Dermis blood vessel endothelial cell (primary cell): Measurements from ENCODE around the gene PCID2. TPM values are rescaled to one million over a fixed set of nuclear protein-coding genes. Genes with fewer than 3 reads are reported as not detected.

ENCODE experiments used
- total RNA-seq: library from RNA; depleted of rRNA; stranded (reverse); fragments of >200 nt; gene quantifications from 2 replicates; pipeline ENCODE4 v1.2.3, GENCODE V29; 2014

Gene PCID2
- total RNA-seq, 1 donor from 2014 or later, result 74.5 TPM

Other genes starting within 250 kb of the PCID2 start
- 7.8 and 51.4 TPM in 2 replicates for gene MCF2L, start 239.5 kb downstream of the PCID2 start, total RNA-seq
- gene F7, start 102.9 kb downstream of the PCID2 start, total RNA-seq, result not detected in 2 replicates
- not detected in 2 replicates for gene F10, start 85.9 kb downstream of the PCID2 start, total RNA-seq
- gene PROZ, start 50.0 kb downstream of the PCID2 start, total RNA-seq, result 0.17 TPM in 1 of 2 replicates, not detected in the other
- 148 and 193 TPM in 2 replicates for gene CUL4A, start 944 bp upstream of the PCID2 start, total RNA-seq
- 207 and 221 TPM in 2 replicates for gene LAMP1, start 88.6 kb upstream of the PCID2 start, total RNA-seq
- 1.1 and 1.5 TPM in 2 replicates for gene GRTP1, start 155.5 kb upstream of the PCID2 start, total RNA-seq
- gene ADPRHL1, start 244.8 kb upstream of the PCID2 start, total RNA-seq, result 1.0 and 1.7 TPM in 2 replicates